AG09309 (cell line): ENCODE data around the gene CALM3.
A peak's percentile ranks its signal among the peaks of the same experiment; 100 is the strongest.

Experiments
- DNase-seq: peaks from one replicate; pipeline ENCODE4 v3.0.0-alpha.2; 2010; ENCODE audit warnings: low read depth
- H3K4me3 ChIP-seq: 2 replicates; pipeline ENCODE4 v1.5.1; 2011; ENCODE audit warnings: mild to moderate bottlenecking, low read depth, low read length, moderate library complexity; ENCODE audit not compliant: control insufficient read depth
- TF ChIP-seq, protein P1 (sequence below): IDR thresholded peaks from 2 replicates; pipeline ENCODE4 v1.5.1; 2011; ENCODE audit warnings: mild to moderate bottlenecking, low read depth, low read length, inconsistent platforms; ENCODE audit not compliant: insufficient read depth, control insufficient read depth; ENCODE audit errors: missing control alignments

Gene CALM3

DNA sequence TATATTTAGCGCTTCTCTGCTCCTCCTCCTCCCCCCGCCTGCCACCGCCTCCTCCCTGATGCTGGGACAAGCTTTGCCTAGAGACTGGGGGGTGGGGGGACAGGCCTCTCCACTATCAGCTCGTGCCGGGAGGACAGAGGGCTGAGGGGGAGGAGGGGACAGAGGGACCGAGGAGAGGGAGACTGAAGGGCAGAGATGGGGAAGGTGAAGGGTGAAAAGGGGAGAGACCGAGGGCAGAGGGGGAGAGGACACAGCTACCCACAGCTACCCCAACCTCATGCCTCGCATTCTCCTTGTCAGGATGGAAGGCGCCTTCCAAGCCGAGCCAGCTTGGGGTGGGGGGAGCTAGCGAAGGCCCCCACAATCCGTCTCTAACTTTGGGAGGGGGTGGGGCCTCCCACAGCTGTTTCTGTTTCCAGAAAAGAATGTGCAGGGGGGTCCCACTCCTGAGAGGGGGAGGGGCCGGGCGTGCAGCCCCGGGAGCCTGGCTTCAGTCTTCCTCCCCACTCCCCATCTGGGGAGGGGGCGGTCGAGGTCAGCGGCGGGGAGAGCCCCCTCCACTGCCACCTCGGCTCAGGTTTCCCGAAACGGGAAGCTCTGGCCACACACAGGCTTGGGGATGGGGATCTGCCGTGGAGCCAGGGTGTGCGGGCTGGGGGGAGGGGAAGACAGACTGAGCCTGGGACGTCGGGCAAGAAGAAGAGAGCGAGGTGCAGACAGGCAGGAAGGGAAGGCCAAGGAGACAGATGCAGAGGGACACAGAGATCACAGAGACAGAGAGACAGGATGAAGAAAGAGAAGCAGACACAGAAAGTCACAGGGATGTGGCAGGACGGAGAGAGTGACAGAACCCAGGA lies 58.2 kb downstream of the CALM3 start:
- TF ChIP-seq, protein P1, sequence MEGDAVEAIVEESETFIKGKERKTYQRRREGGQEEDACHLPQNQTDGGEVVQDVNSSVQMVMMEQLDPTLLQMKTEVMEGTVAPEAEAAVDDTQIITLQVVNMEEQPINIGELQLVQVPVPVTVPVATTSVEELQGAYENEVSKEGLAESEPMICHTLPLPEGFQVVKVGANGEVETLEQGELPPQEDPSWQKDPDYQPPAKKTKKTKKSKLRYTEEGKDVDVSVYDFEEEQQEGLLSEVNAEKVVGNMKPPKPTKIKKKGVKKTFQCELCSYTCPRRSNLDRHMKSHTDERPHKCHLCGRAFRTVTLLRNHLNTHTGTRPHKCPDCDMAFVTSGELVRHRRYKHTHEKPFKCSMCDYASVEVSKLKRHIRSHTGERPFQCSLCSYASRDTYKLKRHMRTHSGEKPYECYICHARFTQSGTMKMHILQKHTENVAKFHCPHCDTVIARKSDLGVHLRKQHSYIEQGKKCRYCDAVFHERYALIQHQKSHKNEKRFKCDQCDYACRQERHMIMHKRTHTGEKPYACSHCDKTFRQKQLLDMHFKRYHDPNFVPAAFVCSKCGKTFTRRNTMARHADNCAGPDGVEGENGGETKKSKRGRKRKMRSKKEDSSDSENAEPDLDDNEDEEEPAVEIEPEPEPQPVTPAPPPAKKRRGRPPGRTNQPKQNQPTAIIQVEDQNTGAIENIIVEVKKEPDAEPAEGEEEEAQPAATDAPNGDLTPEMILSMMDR = no peak
- H3K4me3 ChIP-seq = peak overlapping the region; percentile 54

DNA sequence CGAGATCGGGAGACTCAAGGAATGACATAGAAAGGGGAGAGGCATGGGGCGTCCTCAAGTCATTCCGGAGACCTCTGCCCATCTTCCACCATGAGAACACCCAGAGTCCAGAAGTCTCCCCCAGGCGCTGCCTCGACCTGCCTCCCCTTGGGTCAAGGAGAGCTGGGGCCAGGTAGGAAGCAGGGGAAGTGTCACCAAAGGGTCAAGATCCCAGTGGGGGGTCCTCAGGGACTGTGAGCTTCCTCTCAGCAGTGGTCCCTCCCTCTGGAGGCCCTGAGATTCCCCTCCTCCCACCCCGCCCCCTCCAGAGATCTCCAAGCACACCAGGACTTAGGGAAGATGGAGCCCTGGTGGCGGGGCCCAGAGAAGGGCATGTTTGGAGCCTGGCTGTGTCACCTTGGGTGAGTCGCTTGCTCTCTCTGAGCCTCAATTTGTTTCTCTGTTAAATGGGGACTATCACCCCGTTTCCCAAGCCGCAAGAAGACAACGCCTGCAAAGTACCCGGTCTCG lies 58.9 kb downstream of the CALM3 start:
- H3K4me3 ChIP-seq = peak overlapping the region; percentile 54
- no peak for DNase-seq
- TF ChIP-seq, protein P1 = no peak

More for the DNA sequence above, 58.2 kb downstream of the CALM3 start:
- DNase-seq = no peak
